HG02623 (cell line): Measurements from ENCODE around the gene STK35.

Source experiments
- ATAC-seq: cut with Tn5 transposase; IDR thresholded peaks from one replicate; pipeline ENCODE4 v1.9.1; 2021; ENCODE audit warnings: moderate library complexity; ENCODE audit not compliant: unreplicated experiment

STK35 gene

DNA sequence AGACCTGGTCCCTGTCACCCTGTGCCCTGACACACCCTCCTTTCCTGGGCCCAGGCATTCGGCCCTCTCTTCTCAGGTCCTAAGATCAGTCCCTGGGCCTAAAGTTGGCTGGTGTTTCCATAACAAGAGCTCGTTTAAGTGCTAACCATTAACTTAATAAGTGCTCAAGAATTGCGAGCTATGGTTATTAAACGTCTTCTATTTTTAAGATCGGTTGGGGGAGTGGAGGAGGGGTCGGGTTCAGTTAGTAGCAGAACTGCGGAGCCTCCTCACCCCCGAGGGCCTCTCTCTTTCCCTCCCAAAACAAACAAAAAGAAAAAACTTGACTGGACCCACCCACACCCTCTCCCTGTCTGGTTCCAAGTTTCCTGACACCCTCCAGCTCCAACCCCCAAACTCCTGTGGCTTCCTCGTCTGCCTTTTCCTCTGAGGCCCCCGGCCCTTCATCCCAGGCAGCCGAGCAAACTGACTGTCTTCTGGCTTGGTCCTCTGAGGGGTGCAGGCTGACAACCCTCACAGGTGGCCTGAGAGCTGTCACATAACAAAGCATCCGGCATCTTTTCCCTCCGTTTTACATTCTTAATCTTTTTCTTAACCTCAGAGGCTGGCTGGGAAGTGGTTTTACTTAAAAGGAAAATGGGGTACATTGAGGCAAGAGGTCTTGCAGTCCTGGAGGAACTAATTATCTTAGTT is 2.0 kb downstream of the STK35 start:
- ATAC-seq: peak; percentile 0

GRCh38 chr20:2104236-2104635 is 2.6 kb downstream of the STK35 start:
- ATAC-seq: no peak

DNA sequence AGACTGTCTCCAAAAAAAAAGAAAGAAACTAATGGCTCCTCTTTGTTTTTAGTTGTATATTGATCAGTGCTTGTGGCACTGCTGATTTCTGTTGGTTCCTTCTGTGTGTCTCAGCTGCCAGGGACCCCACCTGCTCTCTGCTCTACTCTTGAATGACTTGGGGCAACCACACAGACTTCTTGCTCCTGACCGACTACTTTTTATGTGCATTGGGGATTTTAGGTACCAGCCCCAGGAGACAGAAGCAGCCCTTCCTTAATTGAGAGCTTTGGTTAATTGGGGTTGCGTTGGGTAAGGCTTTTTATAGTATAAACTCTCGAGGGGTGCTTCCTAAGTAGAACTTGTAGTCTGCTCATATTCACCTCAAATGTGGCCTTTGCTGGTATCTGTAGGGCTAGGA is 6.9 kb downstream of the STK35 start:
- no peak for ATAC-seq

DNA sequence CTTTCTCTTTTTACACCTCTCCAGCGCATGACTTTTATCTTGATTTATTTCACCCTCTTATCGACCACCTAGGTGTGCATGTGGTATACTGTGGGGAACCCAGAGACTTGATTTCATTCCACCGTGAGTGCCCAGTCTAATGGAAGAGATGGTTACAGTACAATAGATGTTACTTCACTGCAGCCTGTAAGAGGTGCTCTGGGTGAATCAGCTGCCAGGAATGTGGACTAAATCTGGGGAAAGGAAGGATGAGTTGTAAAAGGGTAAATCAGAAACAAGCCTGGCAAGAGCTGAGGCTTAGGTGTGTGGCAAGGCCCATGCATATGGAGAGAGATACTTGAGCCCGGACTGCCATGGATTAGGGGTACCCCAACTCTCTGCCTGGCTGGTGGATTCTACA is 7.4 kb downstream of the STK35 start:
- ATAC-seq: no peak

DNA sequence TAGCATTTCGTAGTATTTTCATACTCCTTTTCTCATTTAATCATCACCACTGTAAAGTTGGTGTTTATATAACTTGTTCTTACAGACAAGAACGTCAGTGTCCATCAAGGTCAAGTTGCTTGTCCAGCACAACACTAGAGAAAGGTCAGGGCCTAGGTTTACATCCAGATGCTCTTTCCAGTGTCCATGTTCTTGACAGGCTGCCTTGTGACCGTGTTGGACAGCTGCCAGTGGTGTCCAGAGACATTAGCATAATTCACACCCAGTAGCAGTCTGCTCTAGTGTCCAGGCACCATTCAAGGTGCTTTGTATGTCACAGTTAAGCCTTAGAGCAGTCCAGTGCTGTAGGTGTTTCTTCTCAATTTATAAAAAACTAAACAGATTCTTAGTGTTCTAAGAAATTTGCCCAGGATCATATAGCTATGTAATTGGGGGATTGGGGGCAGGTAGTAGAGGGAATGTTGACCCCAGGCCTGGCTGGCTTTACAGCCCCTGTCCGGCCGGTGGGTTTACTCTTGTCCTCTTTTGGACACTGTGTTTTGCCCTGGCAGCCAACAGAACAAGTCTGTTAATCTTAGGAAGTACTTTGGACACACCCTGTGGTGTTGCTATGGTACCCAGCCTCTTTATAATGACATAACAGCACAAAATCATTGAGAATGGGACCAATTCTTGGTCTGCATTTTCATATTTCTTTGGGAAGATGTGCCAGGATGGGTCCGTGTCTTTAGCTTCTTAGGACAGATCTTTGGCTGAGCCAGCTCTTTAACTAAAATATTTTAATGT is 8.0 kb downstream of the STK35 start:
- no peak for ATAC-seq

DNA sequence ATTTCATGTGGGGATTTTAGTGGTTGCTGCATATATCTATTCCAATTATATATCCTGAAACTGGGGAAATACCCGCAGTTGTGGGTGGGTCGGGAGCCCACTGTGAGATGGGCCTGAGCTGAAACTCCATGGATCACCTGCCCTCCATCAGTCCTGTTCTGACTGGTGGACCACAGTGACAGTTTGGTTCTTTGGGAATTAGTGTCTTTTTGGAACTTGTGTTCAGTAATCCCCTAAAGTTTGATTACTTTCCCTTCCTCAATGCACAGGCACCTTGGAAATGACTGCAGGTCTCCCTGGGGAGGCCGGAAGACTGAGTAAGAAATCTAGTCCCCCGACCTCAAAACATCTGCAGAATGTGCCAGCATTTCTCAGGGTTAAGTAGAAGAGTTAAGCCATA is 11.3 kb downstream of the STK35 start:
- ATAC-seq: no peak

- ATAC-seq: no peak
Measured at GRCh38 chr20:2114127-2114959, 12.7 kb downstream of the STK35 start.

DNA sequence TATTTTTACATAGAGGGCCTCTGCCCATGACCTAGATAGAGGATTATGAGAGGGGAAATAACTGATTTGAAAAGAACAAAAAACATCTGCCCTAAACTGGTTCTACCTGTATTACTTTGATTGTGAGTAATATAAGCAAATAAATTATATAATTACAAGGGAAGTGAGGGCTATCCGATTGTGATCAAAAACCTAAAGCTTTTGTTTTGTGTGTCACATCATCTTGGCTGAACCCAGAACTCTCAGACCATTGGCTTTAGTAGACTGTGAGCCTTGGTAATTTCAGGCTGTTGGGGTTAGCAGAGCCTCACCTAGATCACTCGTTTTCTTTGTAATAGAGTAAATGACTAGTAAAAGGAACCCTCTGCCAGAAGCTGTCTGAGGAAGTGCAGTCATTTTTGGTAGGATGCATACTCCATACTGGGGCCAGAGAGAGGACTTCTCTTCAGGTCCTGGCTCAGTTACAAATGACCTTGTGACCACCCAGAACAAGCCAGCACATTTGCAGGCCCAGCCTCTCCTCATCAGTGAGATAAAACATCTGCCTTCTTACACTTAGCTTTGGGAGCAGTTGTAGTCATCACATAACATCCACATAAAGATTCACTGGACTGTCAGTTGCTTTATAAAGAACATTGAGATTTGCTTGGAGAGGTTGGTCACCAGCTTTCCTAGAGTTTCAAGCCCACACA is 13.5 kb downstream of the STK35 start:
- ATAC-seq: no peak

DNA sequence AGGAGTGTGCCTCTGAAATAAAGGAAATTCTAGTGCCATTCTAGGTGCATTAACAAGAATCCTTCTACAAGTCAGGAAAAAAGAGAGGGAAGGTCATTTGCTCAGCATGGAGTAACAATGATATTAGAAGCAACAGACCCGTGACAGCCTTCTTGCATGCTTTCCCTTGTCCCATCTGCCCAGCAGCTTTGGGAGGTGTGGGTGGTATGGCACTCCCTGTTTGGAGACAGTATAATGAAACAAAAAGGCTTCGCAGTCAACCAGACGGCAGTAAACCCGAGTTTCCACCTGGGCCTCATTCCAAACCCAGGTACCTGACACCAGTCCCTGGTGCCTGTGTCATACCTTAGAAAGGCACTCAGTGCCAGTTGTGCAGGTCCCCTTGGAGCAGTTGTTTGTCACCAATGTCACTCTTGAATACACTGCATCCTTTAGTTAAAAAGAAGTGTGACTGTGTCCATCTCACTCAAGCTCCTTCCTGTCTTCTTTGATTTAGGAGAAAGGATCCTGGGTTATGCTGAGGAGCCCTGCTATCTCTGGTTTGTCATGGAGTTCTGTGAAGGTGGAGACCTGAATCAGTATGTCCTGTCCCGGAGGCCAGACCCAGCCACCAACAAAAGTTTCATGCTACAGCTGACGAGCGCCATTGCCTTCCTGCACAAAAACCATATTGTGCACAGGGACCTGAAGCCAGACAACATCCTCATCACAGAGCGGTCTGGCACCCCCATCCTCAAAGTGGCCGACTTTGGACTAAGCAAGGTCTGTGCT is 14.7 kb downstream of the STK35 start:
- ATAC-seq: no peak

DNA sequence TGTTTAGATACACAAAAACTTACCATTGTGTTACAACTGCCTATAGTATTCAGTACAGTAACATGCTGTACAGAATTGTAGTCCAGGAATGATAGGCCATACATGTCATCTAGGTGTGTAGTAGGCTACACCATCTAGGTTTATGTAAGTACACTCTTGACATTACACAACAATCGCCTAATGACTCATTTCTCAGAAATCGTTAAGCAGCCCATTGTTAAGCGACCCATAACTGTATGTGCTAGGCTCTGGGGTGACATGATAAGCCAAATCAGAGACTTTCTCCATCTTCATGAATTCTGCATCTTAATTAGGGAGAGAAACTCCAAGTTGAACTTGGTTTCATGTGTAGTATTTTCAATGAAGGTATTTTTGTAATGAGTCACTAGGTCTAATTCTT is 17.2 kb downstream of the STK35 start:
- ATAC-seq: no peak

GRCh38 chr20:2122936-2123335 is 21.3 kb downstream of the STK35 start:
- ATAC-seq: no peak

GRCh38 chr20:2123720-2124119 is 22.1 kb downstream of the STK35 start:
- ATAC-seq: no peak

- no peak for ATAC-seq
Measured at GRCh38 chr20:2124564-2125213, 23.1 kb downstream of the STK35 start.

DNA sequence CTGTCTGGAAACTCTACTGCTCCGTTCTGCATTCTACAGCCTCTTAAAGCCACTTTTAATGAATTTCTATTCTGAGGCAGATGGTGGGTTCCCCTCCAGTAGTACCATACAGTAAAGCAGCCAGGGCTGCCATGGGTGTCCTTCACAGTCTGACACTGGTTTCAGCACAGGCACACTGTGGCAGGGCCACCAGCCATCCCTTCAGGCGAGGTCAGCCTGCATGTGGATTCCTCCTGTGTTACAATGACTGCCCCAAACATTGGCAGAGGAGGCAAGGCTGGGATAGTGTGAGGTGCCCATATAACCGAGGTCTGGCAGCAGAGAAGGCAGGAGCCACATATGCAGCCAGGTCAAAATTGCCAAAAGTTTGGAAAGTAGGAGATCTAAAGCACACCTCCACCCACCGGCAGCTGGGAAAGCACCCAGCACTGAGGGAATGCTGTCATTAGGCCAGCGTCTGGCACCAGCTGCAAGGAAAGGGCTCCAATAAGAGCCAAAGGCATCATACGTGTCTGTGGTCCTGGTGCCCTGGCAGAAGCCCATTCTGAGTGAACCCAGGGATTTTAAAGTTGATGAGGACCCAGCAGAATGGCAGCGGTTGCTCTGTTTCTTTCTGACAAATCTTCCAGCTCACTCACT is 24.0 kb downstream of the STK35 start:
- ATAC-seq: no peak

- no peak for ATAC-seq
Measured at GRCh38 chr20:2127238-2127637, 25.6 kb downstream of the STK35 start.

DNA sequence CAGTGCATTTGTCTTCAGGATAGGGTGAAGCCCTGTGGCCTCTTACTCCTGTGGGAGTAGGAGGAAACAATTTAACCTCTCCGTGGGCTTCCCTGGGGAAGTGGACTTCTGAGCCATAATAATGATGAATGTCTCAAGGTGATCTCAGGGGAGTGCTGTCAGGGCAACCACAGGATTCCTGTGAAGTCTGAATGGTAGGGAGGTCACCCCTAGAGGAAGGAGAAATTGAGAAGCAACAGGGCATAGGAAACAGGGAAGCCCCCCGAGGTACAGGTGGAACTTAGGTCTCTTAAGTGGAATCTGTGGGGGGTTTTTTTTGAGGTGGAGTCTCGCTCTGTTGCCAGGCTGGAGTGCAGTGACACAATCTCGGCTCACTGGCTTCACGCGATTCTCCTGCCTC is 26.9 kb downstream of the STK35 start:
- ATAC-seq: no peak

GRCh38 chr20:2130062-2130591 is 28.5 kb downstream of the STK35 start:
- ATAC-seq: no peak

DNA sequence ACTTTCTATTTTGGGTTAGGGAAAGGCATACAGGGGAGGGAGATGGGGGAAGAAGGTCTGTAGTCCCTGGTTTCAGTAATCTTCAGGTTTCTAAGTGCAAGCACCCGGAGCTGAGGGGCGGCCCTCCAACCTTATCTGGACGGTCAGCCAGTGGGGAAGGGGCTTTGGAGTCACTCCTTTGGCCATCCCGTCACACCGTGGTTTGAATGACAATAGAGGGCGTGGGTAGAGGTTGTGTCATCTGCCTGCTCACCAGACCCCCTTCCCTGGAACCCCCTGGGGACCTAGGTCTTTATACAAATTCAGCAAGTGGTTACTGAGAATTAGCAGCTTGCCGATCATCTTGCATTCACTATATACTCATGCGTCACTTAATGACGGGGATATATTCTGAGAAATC is 29.1 kb downstream of the STK35 start:
- ATAC-seq: no peak

DNA sequence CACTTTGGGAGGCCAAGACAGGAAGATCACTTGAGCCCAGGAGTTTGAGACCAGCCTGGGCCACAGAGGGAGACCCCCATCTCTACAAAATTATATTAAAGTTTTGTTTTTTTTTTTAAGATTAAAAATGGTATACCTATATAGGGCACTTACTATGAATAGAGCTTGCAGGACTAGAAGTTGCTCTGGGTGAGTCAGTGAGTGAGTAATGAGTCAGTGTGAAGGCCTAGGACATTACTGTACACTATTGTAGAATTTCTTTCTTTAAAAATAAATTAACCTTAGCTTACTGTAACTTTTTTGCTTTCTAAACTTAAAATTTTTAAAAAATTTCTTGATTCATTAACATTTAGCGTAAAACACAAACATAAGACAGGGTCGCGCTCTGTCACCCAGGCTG is 29.7 kb downstream of the STK35 start:
- ATAC-seq: no peak
